HepG2 (cell line): ENCODE data around the gene TGM2. TPM values are rescaled to one million over a fixed set of nuclear protein-coding genes. Genes with fewer than 3 reads are reported as not detected.
A peak's percentile ranks its signal among the peaks of the same experiment; 100 is the strongest.

Experiments
- ATAC-seq: fragments of 200-7000 bp; cut with Tn5 transposase; 3 replicates; pipeline ENCODE4 v1.9.1; 2020; ENCODE audit warnings: mild to moderate bottlenecking, moderate library complexity
- BruUV-seq: library from RNA; stranded (reverse); fragments of 400-500 nt; replicated peaks from 2 replicates; lab custom pipeline; 2021; lab: Mats Ljungman, UMichigan
- CTCF ChIA-PET: fragments of 300-600 bp; formaldehyde crosslinking; extraction: SDS; loops from one replicate; lab custom pipeline; 2021; ENCODE audit warnings: low total read pairs, inconsistent platforms, low intra/inter-chr PET ratio; lab: Yijun Ruan, JAX
- POLR2A ChIA-PET: fragments of 350-600 bp; sonication (Branson Sonifier 250); formaldehyde crosslinking; loops from one replicate; lab custom pipeline; 2020; ENCODE audit warnings: antibody characterized with exemption, inconsistent platforms; lab: Yijun Ruan, JAX
- DNase-seq: peaks from one replicate; pipeline ENCODE4 v3.0.0-alpha.2; 2015; ENCODE audit warnings: low spot score
- FAIRE-seq: peaks from 3 replicates; lab custom pipeline; 2011; peaks lifted over from hg19 to GRCh38; lab: Jason Lieb, UNC
- H2AFZ ChIP-seq: one replicate; pipeline ENCODE4 v1.6.1; 2011; ENCODE audit warnings: low read length, inconsistent platforms
- H3K27ac ChIP-seq: fragments of 300-600 bp; 3 replicates; pipeline ENCODE4 v1.8.0; 2011; ENCODE audit warnings: mixed run types, mild to moderate bottlenecking, mixed read lengths, low read length, inconsistent platforms; ENCODE audit not compliant: insufficient read depth; ENCODE audit errors: extremely low read length
- H3K27me3 ChIP-seq, 2 experiments: fragments of 200-600 bp in 1 of 2; 2 replicates in 1 of 2; 3 replicates in 1 of 2; pipeline versions ENCODE4 v1.6.0 to v1.8.0; 2011; ENCODE audit warnings: low read length in 2 of 2, mild to moderate bottlenecking in 2 of 2, moderate library complexity in 2 of 2, inconsistent platforms in 1 of 2; ENCODE audit not compliant: insufficient read depth in 2 of 2, control insufficient read depth in 1 of 2
- H3K36me3 ChIP-seq, 2 experiments: fragments of 200-600 bp in 1 of 2; replicated peaks in 1 of 2; 2 replicates in 1 of 2; 3 replicates in 1 of 2; pipeline versions ENCODE4 v1.5.1 to v1.8.0; 2011; ENCODE audit warnings: low read length in 2 of 2, inconsistent platforms in 1 of 2; ENCODE audit not compliant: insufficient read depth in 2 of 2, control insufficient read depth in 1 of 2
- H3K4me1 ChIP-seq: 2 replicates; pipeline ENCODE4 v1.5.1; 2012; ENCODE audit warnings: low read length, inconsistent platforms; ENCODE audit not compliant: insufficient read depth
- H3K4me2 ChIP-seq: 2 replicates; pipeline ENCODE4 v1.6.0; 2011; ENCODE audit warnings: low read depth, low read length, inconsistent platforms
- H3K4me3 ChIP-seq, 3 experiments: fragments of 200-600 bp in 1 of 3; sonication (generic), shearing (Covaris generic) in 1 of 3; replicated peaks in 1 of 3; 2 replicates each; pipeline ENCODE4 v1.5.1; 2011 to 2016; ENCODE audit warnings: low read length in 3 of 3, inconsistent platforms in 2 of 3, low read depth in 2 of 3, mild to moderate bottlenecking in 2 of 3, control low read depth in 1 of 3, mixed read lengths in 1 of 3; ENCODE audit not compliant: insufficient read depth in 1 of 3
- H3K79me2 ChIP-seq: one replicate; pipeline ENCODE4 v1.6.1; 2011; ENCODE audit warnings: low read length, inconsistent platforms; ENCODE audit not compliant: insufficient read depth
- H3K9ac ChIP-seq: 2 replicates; pipeline ENCODE4 v1.6.0; 2011; ENCODE audit warnings: mild to moderate bottlenecking, low read depth, low read length, inconsistent platforms; ENCODE audit not compliant: insufficient read depth
- H3K9me3 ChIP-seq: 2 replicates; pipeline ENCODE4 v1.5.1; 2012; ENCODE audit warnings: mild to moderate bottlenecking, low read length
- H4K20me1 ChIP-seq: 2 replicates; pipeline ENCODE4 v1.6.0; 2011; ENCODE audit warnings: inconsistent platforms, mild to moderate bottlenecking, low read length, moderate library complexity; ENCODE audit not compliant: insufficient read depth
- ARID2 ChIP-seq: sonication (generic); formaldehyde crosslinking; IDR thresholded peaks from 2 replicates; pipeline ENCODE4 v1.8.1; 2022; ENCODE audit warnings: mild to moderate bottlenecking, missing genetic modification reagents, borderline replicate concordance
- ATF7-NPFF ChIP-seq: sonication (generic); formaldehyde crosslinking; IDR thresholded peaks from 2 replicates; pipeline ENCODE4 v1.8.1; 2023; ENCODE audit warnings: mild to moderate bottlenecking, low read depth, missing genetic modification reagents, moderate library complexity
- IRF9 ChIP-seq: sonication (generic); formaldehyde crosslinking; IDR thresholded peaks from 2 replicates; pipeline ENCODE4 v1.8.0; 2022; ENCODE audit warnings: missing genetic modification reagents, mild to moderate bottlenecking, borderline replicate concordance
- KMT2A ChIP-seq: sonication (generic); formaldehyde crosslinking; IDR thresholded peaks from 2 replicates; pipeline ENCODE4 v1.4.0; 2020; ENCODE audit warnings: missing genetic modification reagents
- LCORL ChIP-seq, 2 experiments: fragments of 450-650 bp in 1 of 2; sonication (generic) in 1 of 2; formaldehyde crosslinking in 1 of 2; IDR thresholded peaks; 2 replicates each; pipeline versions ENCODE4 v1.5.0 to v1.6.1; 2017 to 2020; ENCODE audit warnings: antibody characterized with exemption in 1 of 2, missing genetic modification reagents in 1 of 2
- MXI1 ChIP-seq: IDR thresholded peaks from 3 replicates; pipeline ENCODE4 v1.6.1; 2012; ENCODE audit warnings: low read depth, low read length, inconsistent platforms, borderline replicate concordance
- SIX1 ChIP-seq: sonication (generic); formaldehyde crosslinking; IDR thresholded peaks from 2 replicates; pipeline ENCODE4 v1.4.0; 2020; ENCODE audit warnings: missing genetic modification reagents, borderline replicate concordance
- SOX5 ChIP-seq: IDR thresholded peaks from 2 replicates; pipeline ENCODE4 v1.6.1; 2016; ENCODE audit warnings: borderline replicate concordance
- SSRP1 ChIP-seq: IDR thresholded peaks from 2 replicates; pipeline ENCODE4 v1.6.1; 2016; ENCODE audit warnings: control low read depth
- TFDP2 ChIP-seq: sonication (generic); formaldehyde crosslinking; IDR thresholded peaks from 2 replicates; pipeline ENCODE4 v1.4.0; 2020; ENCODE audit warnings: missing genetic modification reagents
- ZBTB2 ChIP-seq: sonication (generic); formaldehyde crosslinking; IDR thresholded peaks from 2 replicates; pipeline ENCODE4 v1.8.0; 2022; ENCODE audit warnings: low read depth, missing genetic modification reagents
- ZFP41 ChIP-seq: sonication (generic); formaldehyde crosslinking; IDR thresholded peaks from 2 replicates; pipeline ENCODE4 v1.4.0; 2020; ENCODE audit warnings: mild to moderate bottlenecking, missing genetic modification reagents, borderline replicate concordance
- ZMAT5 ChIP-seq: sonication (generic); formaldehyde crosslinking; IDR thresholded peaks from 2 replicates; pipeline ENCODE4 v1.5.0; 2020; ENCODE audit warnings: mild to moderate bottlenecking, low read depth, missing genetic modification reagents, borderline replicate concordance
- ZNF362 ChIP-seq: sonication (generic); formaldehyde crosslinking; IDR thresholded peaks from 2 replicates; pipeline ENCODE4 v1.4.0; 2020; ENCODE audit warnings: missing genetic modification reagents, mild to moderate bottlenecking, borderline replicate concordance
- ZNF451 ChIP-seq: sonication (generic); formaldehyde crosslinking; IDR thresholded peaks from 2 replicates; pipeline ENCODE4 v1.5.0; 2020; ENCODE audit warnings: mild to moderate bottlenecking, missing genetic modification reagents
- ZNF644 ChIP-seq: IDR thresholded peaks from 2 replicates; pipeline ENCODE4 v1.6.1; 2016; ENCODE audit warnings: low read depth
- ZZZ3 ChIP-seq: sonication (generic); formaldehyde crosslinking; IDR thresholded peaks from 2 replicates; pipeline ENCODE4 v1.4.0; 2020; ENCODE audit warnings: missing genetic modification reagents, mild to moderate bottlenecking, borderline replicate concordance
- WGBS: methylation state at CpG from one replicate; pipeline ENCODE4 v1.1.6; 2017; ENCODE audit warnings: low lambda C conversion rate; 5-methylcytosine and 5-hydroxymethylcytosine counted together
- in situ Hi-C: cut with HindIII; loops from 2 replicates; pipeline ENCODE4 v1.10.0; 2017; ENCODE audit warnings: low pct_unique_long_range_greater_than_20kb; ENCODE audit not compliant: extremely low pct_ligation_motif_present
- intact Hi-C: fragments of 100-400 bp; cut with micrococcal nuclease; formaldehyde crosslinking; loops from one replicate; pipeline ENCODE4 v1.10.0; 2022; ENCODE audit not compliant: unreplicated experiment
- polyA plus RNA-seq, 8 experiments: library from polyadenylated mRNA; depleted of rRNA in 3 of 8; stranded (reverse) in 7 of 8; unstranded in 1 of 8; fragments of >200 nt; fragmentation: Illumina TruSeq in 4 of 8; extraction: Trizol in 4 of 8; gene quantifications; 2 replicates each; pipeline versions ENCODE4 v1.2.1 to v1.2.3, GENCODE V29; 2011 to 2016; ENCODE audit warnings: low read depth in 4 of 8, missing spikeins in 1 of 8, mixed read lengths in 1 of 8; ENCODE audit not compliant: insufficient read depth in 1 of 8
- total RNA-seq, 5 experiments: library from RNA; depleted of rRNA; stranded (reverse); fragments of >200 nt; fragmentation: Illumina TruSeq; extraction: Trizol; gene quantifications; 2 replicates each; pipeline ENCODE4 v1.2.3, GENCODE V29; 2016; ENCODE audit warnings: low read depth in 1 of 5

TGM2 gene
- total and polyA plus RNA-seq, 2 of the 13 experiments (the other 11 are each of a cell fraction or from before 2014, with no cell fraction given), result 4.2 to 46.4 TPM

GRCh38 chr20:38109591-38110524 is 55.2 kb downstream of the TGM2 start:
- H2AFZ ChIP-seq, result no peak overlapping the region
- no peak overlapping the region for H3K9ac ChIP-seq
- H3K4me3 ChIP-seq, result no peak overlapping the region; a peak in 1 of 6 replicates
- H3K27ac ChIP-seq, result no peak overlapping the region
- peak; percentile 99 for DNase-seq
- BruUV-seq, result no TSS peak
- in situ Hi-C loops, result no loop called here
- H3K79me2 ChIP-seq, result no peaks in the 10 kb centered on the region
- no peaks in the 10 kb centered on the region for H3K36me3 ChIP-seq
- intact Hi-C loops, result loop anchor here (2.0 kb wide), 3 partner anchors 15 to 111 kb away; no protein-coding TSS in a partner anchor
- no peaks in the 10 kb centered on the region for H3K9me3 ChIP-seq
- POLR2A ChIA-PET, result interaction anchor here (0.8 to 2.8 kb wide), 15 partner anchors 10 to 363 kb away, joined by 3 to 44 read pairs (median 5); partner anchors contain the start of genes RALGAPB, RPRD1B and TTI1
- CTCF ChIA-PET, result interaction anchor here (0.8 to 1.2 kb wide), 2 partner anchors 37 to 55 kb away, joined by 3 read pairs; partner anchors contain the start of gene TGM2
- H4K20me1 ChIP-seq, result no peaks in the 10 kb centered on the region
- 0% methylated on average over 8 of the region's 8 CpGs for WGBS
- no peaks in the 10 kb centered on the region for H3K27me3 ChIP-seq
- peak overlapping the region; percentile 37 for H3K4me2 ChIP-seq
- peak; percentile 83 for ATAC-seq
- peak; percentile 98 for FAIRE-seq
- H3K4me1 ChIP-seq, result peaks cover 60% of the 10 kb centered on the region
- TF ChIP-seq ARID2 (CRISPR knock-in tag), result no peak
- peak; percentile 50; the same call in 1 of the 3 replicates for TF ChIP-seq MXI1
- no peak for TF ChIP-seq ZMAT5 (CRISPR knock-in tag)
- no peak for TF ChIP-seq ZNF451 (CRISPR knock-in tag)
- no peak for TF ChIP-seq KMT2A
- TF ChIP-seq ZNF644, result peak; percentile 61
- peak; percentile 76 for TF ChIP-seq SOX5 (CRISPR knock-in tag)
- no peak for TF ChIP-seq IRF9 (CRISPR knock-in tag)
- TF ChIP-seq SIX1 (CRISPR knock-in tag), result peak; percentile 69; the same call in 1 of the 2 replicates
- TF ChIP-seq LCORL (IDR thresholded peaks at IDR 0.05), result peak; percentile 56; the same call in 1 of the 2 replicates
- peak; percentile 47; the same call in 1 of the 2 replicates for TF ChIP-seq LCORL (CRISPR knock-in tag; IDR thresholded peaks at IDR 0.05)
- no peak for TF ChIP-seq ZZZ3 (CRISPR knock-in tag)
- no peak for TF ChIP-seq TFDP2 (CRISPR knock-in tag)
- TF ChIP-seq ATF7-NPFF (CRISPR knock-in tag), result no peak
- no peak for TF ChIP-seq ZFP41 (CRISPR knock-in tag)
- no peak for TF ChIP-seq ZBTB2
- no peak for TF ChIP-seq ZNF362 (CRISPR knock-in tag)
- TF ChIP-seq SSRP1, result peak; percentile 84; the same call in 1 of the 2 replicates
